Erythroblast (primary cell): ENCODE data around the gene HSPBP1.
A peak's percentile ranks its signal among the peaks of the same experiment; 100 is the strongest.

Source experiments
- GATA1 ChIP-seq: IDR thresholded peaks from 2 replicates; pipeline ENCODE4 v1.6.1; 2011; ENCODE audit warnings: low read depth, mild to moderate bottlenecking, control low read depth, low read length, moderate library complexity
- POLR2A ChIP-seq: IDR thresholded peaks from 2 replicates; pipeline ENCODE4 v1.6.1; 2011; ENCODE audit warnings: mild to moderate bottlenecking, low read length

GRCh38 chr19:55216461-55217198, 63.3 kb downstream of the HSPBP1 start:
- peak; percentile 39 for TF ChIP-seq POLR2A
- TF ChIP-seq GATA1, result no peak
